CD1c-positive myeloid dendritic cell (primary cell): ENCODE results near the gene MYH7.

Experiments used
- DNase-seq: peaks from one replicate; pipeline ENCODE4 v3.0.0-alpha.2; 2016; ENCODE audit errors: extremely low spot score

Gene MYH7

DNA sequence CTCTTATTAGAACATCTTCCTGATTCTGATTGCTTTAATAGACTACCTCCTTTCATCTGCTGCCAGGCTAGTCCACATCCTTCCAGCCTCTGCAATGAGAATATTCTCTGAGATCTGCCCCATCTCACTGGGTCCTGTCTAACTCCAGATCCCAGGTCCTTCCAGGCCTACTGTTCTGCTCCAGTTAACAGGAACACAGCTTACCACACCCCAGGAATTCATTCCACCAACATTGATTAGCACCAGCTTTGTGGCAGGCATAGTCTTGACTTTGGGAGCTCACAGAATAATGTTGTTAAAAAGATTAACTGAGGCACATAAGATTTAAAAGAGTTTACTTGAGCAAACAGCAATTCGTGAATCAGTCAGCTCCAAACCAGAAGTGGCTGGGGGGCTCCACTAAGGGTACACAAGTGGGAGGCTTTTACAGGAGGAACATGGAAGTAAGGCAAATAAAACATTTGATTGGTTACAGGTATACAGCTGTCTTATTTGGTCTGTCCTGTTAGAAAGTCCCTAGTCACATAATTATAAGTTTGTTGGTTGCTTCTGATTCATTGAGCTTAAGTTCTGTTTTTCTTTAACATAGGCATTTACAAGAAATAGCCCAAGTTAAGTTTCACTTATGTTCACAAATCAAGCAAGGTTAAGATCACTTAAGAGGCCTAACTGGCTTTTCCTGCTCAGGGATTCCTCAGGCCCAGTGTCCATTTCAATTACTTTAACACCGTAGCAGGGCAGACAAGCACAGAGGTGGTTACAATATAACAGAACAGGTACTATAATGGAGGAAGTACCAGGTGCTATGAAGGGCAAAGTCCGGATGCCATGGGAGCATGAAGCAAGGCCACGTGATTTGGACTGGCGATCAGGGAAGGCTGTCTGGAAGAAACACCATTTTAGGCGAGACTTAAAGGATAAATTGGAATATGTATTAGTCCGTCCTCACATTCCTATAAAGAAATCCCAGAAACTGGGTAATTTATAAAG lies 12.2 kb upstream of the MYH7 start:
- no peak for DNase-seq

DNA sequence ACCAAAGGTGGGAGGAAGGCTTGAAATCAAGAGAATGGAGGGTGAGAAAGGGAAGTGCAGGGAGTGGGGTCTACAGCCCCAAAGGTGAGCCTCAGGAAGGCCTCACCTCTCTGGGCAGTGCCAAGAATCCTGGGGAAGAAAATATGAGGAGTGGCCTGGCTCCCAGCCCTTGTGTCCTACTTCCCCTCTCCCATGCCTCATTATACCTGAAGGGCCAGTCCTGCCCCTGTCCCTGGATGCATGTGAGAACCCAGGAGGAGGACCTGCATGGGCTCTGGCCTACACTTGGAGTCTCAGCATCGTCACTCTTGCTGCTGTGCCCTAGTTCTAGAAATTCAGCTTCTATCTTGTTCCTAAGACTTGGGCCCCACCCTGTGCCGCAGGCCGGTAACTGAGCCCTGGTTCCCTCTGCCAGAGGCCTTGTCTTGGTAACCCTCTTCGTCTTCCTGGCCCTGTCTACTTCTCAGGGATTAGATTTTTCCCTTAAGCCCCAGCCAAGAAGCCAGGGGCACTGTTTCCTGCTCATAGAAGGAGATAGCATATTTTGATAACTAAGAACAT lies 10.9 kb upstream of the MYH7 start:
- DNase-seq, result no peak

DNA sequence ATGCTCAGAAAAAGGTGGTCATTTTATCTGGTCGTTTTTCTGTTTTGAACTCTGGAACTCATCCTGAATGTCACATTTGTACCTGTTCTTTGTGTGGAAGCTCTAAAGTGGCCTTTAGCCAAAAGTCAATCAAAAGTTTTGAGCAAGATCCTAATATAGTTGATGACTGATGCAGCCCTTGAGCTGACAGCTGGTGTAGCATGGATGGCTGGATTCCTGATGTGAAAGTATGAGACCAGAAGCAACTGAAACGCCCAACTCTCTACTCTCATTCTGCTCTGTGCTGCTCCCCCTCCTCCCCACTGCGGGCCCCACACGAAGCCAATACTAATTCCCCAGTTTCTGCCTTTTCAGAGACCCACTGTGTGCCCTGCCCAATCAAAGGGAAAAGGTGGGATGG lies 10.3 kb upstream of the MYH7 start:
- no peak for DNase-seq

DNA sequence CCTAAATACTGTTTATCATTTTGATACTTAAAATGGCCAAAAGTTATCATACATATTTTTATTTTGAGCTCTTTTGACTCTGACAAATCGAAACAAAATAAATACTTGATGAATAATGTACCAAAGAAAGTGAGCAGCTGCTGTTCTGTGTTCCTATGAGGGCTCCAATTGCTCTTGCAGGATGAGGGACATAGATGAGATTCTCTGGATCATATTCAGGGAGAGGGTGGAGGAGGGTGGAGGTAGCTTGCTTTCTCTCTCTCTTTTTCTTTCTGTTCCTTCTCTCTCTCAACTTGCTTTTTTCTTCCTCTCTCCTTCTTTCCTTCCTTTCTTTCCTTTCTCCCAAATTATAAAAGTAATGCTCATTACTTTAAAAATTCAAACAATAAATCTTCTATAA lies 8.9 kb upstream of the MYH7 start:
- no peak for DNase-seq

DNA sequence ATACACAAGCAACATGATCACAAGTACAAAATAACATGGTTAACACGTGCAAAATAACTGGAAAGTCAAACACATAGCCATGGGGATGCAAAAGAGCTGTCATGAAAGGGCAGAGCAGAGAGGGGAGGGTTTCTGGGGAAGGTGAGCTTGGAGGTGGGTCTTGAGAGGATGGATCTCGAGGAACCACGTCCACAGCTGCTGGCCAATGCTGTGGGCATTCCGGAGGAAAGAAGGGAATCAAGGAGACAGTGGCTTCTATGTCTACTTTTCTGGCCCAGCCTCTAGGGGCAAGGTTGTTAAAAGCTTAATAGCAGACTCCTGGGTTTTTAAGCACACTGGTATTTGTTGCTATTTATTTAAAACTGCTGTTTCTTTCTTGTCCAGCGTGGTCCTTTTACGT lies 8.4 kb upstream of the MYH7 start:
- DNase-seq, result no peak

DNA sequence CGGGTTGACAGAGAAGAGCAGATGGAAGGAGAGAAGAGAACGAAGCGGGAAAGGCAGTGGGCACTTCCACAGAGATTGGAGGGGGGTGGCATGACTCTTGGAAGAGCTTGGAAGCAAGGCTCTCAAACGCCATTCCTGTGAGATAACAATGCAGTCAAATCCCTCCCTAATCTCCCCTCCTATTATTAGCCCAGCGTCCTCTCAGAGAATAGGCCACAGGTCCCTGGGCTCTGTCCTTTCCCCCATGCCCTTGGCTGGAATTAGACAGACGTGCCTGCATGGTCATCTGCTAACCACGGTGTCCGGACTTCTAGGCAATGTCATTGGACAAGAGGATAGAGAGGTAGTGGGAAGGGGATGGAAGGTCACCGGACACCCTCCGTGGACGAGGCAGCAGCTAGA lies 8.0 kb upstream of the MYH7 start:
- DNase-seq, result no peak

DNA sequence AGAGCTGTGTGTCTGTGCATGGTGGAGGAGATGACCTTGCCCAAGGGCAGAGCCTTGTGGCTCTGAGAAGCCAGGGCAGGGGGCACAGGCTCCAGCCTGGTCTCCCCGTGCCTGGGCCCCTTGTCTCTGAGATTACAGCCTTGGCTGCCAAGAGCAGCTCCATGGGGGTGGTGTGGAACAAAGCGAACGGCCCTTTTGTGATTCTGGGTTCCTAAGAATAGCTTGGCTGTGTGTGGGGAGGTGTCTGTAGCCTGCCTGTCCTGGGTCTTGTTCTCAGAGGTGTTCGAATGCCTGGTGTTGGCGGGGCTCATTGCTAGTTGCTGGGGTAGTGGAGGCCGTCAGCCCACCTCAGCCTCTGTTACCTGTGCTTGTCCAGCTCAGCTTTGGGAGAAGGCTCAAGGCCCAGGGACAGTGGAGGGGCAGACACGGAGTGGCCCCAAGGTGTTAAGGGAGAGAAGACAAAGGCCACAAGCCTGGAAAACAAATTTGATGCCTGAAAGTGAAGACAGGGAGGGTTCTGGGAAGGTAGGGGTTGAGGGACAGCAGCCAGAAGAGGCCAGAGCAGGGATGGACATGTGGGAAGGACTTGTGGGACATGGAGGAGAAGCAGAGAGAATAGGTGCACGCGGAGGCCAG lies 7.4 kb upstream of the MYH7 start:
- DNase-seq, result no peak

DNA sequence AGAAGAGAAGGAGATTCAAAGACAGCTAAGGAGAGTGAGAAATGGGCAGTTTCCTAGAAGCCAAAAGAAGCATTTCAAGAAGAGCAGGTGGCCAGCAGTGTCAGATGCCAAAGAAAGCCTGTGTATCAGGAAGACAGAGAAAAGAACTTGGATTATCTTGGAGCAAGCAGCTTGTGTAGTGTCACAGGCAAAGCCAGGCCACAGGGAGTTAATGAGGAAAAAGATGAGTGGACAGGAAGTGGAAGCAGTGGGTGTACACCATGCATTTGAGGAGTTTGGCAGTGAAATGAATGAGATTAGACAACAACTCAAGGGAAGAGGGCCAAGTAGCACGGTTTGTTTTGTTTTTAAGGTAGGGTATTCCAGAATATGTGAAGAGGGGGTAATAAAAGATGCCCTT lies 5.6 kb upstream of the MYH7 start:
- DNase-seq, result no peak

DNA sequence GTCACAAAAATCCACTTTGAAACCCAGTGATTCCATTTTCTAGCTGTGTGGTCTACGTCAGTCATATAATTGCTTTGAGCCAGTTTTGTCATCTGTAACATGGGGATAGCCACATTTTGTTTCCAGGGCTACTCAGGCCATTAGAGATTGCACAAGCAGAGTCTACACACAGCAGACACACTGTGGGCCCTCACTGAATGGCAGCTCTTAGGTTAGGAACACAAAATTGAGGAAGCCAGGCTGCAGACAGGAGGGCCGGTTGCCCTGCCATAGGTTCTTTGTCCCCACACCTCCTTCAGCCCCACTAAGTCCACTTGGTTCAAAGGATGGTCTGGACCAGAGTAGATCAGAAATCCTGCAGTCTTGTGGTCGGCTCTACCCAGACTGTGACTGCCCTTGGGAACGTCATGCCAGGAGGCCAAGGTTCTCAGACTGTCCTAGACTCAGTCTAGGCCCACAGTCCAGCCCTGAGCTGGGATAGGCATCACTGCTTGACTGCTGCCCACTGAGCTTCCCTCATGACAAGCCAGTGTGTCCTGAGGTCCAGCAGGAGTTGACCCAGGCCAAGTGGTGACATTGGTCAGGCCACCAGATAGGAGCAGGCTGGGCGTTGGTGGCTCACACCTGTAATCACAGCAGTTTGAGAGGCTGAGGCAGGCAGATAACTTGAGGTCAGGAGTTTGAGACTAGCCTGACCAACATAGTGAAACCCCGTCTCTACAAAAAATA lies 3.8 kb upstream of the MYH7 start:
- no peak for DNase-seq

DNA sequence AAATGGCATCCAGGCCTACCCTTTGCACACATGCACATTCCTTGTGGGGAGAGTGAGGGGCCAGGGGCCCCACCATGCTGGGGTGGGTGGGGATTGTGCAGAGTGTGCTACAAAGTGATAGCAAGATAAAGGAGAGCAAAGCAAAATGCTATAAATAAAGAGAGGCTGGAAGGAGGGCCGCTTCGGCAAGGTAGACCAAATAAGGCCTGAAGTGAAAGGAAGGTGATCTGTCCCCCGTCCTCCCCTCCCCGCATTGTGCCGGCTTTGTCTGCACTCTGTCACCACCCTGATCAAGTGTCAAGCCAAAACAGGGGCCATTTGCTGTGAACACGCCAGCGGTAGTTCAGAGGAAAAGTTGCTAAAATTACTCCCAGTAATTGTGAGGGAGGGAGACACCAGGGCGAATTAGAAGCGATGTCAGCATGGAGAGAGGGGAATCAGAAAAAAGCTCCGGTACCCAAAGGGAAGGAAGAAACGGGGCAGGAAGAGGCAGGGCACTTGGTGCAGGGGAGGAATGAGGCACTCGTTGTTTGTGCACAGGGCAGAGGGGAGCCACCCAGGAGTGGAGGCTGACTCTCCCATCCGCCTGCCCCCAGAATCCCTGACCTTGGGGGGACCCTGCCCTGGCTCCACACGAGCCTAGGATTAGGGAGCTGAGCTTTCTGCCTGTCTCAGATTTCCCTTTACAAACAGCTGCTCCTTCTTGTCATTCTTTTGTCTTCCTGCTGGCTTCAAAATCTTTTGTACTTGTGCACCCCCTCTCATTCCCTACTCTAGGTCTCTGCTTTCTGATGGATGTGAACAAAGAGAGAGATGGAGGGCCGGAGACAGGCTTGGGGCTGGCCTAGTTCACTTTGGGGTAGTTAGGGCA lies 2.9 kb upstream of the MYH7 start:
- DNase-seq, result no peak

DNA sequence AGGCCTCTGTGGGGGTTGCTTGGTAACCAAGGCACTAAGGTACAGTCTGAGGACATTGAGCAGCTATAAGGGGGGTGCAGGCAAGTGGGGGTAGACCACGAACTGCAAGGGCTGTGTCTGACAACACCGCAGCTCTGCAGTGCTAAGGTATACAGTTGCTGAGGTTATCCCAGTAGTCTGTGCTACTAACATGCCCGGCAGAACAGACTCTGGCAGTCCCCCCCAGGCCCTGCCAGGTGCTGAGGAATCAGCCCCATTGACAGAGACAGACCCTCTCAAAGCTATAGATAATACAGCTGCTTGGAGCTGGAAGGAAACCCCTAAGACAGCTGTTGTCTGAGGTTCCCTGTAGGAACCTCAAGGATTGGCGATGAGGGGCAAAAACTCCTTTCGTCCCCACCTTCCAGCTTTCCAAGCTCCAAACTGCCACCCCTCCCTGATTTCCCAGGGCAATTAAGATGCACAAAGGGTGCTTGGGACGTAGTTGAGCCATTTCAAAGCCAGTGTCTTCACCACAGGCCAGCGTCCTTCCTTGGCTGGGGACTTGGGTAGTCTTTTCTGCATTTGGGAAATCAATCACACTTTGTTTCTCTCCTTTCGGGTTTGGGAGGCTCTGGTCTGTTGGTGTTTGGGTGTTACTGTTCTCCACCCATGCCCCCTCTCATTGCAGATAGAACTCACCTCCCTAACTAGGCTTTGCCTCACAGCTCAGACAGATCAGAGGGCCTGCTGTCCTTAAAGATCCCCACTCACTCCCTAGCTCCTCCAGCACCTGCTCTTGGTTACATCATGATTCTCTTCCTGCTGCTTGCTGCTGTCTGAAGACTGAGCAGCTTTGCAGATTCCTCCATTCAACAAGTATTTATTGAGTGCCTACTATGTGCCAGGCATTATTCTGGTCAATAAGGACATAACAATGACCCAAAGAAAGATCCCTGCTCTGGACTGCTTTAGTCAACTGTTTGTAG lies 2.0 kb upstream of the MYH7 start:
- DNase-seq, result no peak

DNA sequence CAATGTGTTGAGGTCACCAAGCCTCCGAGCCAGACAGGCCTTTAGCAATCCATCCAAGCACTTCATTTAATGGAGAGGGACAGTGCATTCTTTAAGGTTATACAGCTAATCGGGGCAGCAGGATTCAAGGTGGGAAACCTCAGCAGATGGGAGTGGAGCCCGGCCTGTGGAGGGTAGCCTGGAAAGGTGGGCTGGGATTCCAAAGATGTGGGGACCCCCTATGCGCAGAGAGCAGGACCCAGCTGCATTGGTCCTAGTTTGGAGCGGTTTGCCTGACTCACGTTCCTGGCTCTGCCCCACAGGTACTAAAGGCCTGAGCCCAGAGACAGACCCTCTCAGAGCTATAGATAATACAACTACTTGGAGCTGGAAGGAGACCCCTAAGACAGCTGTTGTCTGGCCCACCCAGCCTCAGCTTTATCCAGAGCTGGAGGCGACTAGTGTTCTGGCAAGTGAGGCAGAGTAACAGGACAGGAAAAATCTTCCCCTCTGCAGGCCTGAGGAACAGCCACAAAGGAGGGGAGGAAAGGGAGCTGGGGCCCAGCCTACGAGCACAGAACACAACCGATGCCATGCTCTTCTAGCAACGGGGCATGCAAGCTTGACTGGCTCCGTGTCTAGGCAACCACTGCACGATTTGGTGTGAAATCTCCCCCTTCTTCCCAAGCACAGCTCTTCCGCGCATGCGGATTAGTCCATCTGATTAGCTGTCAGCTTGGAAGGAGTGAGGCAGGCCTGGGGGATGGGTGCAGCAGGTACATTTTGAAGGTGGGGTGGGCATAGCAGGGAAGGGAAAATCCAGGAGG lies 1.1 kb upstream of the MYH7 start:
- no peak for DNase-seq

DNA sequence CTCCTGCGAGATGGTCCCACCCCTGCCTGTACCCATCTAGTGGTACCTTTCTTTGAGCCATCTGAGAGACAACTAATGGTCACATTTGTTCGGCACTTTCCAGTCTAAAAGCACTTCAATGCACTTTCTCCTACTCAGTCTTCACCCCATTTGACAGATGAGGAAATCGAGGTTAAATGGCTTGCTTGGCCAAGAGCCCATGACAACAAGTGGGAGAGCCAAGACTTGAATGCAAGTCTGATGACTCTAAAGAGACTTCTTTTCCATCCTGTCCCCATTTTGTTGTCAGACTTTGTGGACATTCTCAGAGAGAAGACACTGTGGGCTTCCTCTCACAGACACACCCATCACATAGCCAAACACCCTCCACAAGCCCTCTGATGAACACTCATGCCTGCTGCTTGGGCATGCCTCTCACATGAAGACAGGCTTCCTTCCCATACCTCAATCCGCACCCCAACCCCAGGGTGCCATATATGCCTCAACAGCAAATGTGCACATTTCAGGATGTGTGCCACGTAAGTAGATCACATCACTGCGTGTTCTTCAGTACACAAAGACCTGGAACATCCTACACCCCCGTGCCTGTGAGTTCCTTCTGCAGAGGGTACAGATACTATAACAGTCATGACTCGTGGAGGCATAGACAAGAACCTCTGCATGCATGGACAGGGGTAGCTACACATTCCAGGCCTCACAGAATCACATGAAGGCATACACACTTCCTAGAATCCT lies 805 bp downstream of the MYH7 start:
- DNase-seq, result no peak

DNA sequence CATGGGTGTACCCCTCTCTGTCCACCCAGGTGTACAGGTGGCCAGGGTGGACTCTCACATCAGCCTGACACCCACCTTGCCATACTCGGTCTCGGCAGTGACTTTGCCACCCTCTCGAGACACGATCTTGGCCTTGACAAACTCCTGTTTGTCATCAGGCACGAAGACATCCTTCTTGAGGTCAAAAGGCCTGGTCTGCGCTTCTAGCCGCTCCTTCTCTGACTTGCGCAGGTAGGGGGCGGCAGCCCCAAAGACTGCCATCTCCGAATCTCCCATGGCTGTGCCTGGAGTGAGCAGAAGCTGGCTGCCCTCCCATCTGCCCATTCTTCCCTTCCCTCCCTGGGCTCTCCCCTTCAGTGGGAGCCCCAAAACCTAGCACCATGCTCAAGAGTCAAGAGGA lies 2.0 kb downstream of the MYH7 start:
- DNase-seq, result no peak

DNA sequence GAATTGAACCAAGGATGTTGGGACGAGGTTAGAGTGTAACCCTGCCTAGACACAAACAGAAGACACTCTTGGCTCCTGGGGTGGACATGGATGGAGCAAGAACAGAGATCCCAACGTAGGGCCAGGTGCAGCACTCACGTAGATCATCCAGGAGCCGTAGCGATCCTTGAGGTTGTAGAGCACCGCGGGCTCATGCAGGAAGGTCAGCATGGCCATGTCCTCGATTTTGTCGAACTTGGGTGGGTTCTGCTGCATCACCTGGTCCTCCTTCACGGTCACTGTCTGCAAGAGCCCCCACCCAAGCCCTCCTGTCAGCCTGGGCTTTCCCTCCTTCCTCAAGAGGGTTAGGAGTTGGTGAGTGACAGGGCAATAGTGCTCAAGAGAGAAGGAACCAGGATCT lies 2.5 kb downstream of the MYH7 start:
- DNase-seq, result no peak

DNA sequence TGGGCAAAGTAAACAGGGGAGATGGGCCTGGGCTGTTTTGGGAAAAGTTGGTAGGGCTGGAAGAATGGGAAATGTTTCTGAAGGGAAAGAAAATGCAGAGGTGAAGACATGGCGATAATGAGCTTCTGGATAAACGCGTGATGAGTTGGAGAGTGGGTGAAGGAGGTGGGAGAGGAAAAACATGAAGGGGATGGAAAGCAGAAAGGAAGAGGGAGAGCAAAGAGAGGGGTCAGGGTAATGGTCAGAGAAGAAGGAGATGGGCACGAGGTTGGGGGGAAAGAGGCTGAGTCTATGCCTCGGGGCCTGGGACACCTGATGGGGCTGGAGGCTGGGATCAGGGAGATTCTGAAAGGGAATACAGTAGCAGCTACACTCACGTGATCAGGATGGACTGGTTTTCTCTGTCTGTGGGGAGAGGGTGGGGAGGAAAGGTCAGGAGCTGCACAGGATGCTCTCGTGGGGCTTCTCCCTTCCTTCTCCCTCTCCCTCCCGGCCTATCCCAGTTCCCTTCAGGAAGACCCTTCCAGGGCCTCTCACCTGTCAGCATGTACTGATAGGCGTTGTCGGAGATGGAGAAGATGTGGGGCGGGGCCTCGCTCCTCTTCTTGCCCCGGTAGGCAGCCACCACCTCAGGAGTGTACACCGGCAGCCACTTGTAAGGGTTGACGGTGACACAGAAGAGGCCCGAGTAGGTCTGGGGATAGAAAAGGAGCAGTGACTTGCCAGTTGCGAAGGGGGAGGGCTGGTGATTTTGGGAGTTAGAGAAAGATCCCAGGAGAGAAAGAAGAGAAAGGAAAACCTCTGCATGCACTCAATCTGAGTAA lies 3.1 kb downstream of the MYH7 start:
- no peak for DNase-seq

DNA sequence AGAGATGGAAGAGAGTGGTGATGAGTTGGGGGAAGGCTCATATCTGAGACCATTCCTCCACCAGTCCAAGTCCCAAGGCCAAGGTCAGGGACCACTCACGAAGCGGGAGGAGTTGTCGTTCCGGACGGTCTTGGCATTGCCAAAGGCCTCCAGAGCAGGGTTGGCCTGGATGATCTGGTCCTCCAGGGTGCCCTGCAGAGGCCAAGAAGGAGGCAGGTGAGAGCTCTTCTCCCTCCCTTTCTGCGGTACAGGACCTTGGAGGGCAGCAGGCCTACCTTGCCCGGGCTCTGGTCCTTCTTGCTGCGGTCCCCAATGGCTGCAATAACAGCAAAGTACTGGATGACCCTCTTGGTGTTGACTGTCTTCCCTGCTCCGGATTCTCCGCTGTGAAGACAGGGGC lies 4.0 kb downstream of the MYH7 start:
- no peak for DNase-seq

DNA sequence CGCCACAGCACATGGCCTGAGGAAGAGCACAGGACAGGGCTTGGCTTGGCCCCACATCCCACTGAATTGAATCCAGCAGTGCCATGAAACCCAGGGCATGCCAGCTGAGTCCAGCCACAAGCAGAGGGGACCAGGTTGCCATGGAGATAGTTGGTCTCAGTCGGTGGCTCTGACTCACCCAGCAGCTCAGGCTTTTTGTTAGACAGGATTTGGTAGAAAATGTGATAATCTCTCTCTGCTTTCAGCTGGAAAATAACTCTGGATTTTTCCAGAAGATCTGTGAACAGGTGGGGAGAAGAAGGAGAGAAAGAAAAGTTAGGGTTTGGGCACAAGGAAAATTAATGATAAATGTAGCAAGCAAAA lies 4.8 kb downstream of the MYH7 start:
- no peak for DNase-seq
